ENCODE data around the gene HOXD9. TPM values are rescaled to one million over a fixed set of nuclear protein-coding genes. Genes with fewer than 3 reads are reported as not detected.

HOXD9 gene
- total RNA-seq, 1 experiment from 2014 or later = not detected

DNA sequence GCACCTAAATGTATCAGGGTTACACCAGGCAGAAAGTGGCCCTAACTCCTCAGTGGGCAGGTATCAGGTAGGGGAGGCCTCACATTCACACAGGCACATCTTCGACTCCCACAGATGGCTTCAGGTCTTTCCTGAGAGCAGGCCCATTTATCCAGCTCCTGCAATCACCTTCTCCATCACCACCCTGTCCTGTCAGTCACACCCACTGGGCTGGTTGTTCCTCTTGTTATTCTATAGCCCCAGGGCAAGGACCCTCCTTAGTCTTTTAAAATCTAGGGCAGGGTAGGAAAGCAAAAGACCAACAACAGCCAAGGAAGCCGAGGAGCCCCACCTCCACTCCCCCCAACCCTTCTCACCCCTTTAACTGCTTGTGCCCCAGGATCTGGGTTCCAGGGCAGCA, 19.8 kb downstream of the HOXD9 start:
- H3K36me3 Mint-ChIP-seq (ENCODE audit: insufficient read depth, unreplicated experiment) = no peaks in the 10 kb centered on the region
- H3K9me3 Mint-ChIP-seq (ENCODE audit: unreplicated experiment) = no peaks in the 10 kb centered on the region
- Histone ChIP-seq H3K27me3 (replicated peaks; ENCODE audit: control insufficient read depth, insufficient read depth, low read length) (0 out of 2 replicates have a peak, but pooled peaks cover 1% of the 10 kb centered on the region), H3K36me3 (ENCODE audit: control insufficient read depth, insufficient read depth, low read length) (no peaks in the 10 kb centered on the region), H3K9me3 (no peaks in the 10 kb centered on the region), H3K4me1 (no peaks in the 10 kb centered on the region), H3K4me3 (ENCODE audit: low read depth, low read length) (no peak overlapping the region)
- no peak overlapping the region for H3K4me3 Mint-ChIP-seq (ENCODE audit: unreplicated experiment)
- TF ChIP-seq, protein P1, sequence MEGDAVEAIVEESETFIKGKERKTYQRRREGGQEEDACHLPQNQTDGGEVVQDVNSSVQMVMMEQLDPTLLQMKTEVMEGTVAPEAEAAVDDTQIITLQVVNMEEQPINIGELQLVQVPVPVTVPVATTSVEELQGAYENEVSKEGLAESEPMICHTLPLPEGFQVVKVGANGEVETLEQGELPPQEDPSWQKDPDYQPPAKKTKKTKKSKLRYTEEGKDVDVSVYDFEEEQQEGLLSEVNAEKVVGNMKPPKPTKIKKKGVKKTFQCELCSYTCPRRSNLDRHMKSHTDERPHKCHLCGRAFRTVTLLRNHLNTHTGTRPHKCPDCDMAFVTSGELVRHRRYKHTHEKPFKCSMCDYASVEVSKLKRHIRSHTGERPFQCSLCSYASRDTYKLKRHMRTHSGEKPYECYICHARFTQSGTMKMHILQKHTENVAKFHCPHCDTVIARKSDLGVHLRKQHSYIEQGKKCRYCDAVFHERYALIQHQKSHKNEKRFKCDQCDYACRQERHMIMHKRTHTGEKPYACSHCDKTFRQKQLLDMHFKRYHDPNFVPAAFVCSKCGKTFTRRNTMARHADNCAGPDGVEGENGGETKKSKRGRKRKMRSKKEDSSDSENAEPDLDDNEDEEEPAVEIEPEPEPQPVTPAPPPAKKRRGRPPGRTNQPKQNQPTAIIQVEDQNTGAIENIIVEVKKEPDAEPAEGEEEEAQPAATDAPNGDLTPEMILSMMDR (IDR thresholded peaks at IDR 0.05; ENCODE audit: insufficient read depth in 1 of 2, low read depth in 1 of 2, low read length in 1 of 2, severe bottlenecking in 1 of 2, unreplicated experiment in 1 of 2) = no peak
- ChIA-PET CTCF (no interaction called here), POLR2A (no interaction called here)
- intact Hi-C loops (cut with micrococcal nuclease; ENCODE audit: unreplicated experiment) = no loop called here
- peaks cover 23% of the 10 kb centered on the region for H3K27me3 Mint-ChIP-seq (ENCODE audit: insufficient read depth, unreplicated experiment)
- no TSS peak for BruUV-seq (replicated peaks)
- H3K27ac Mint-ChIP-seq (ENCODE audit: unreplicated experiment) = no peak overlapping the region
- H3K4me1 Mint-ChIP-seq (ENCODE audit: low read depth, unreplicated experiment) = no peaks in the 10 kb centered on the region
- DNase-seq = no peak

DNA sequence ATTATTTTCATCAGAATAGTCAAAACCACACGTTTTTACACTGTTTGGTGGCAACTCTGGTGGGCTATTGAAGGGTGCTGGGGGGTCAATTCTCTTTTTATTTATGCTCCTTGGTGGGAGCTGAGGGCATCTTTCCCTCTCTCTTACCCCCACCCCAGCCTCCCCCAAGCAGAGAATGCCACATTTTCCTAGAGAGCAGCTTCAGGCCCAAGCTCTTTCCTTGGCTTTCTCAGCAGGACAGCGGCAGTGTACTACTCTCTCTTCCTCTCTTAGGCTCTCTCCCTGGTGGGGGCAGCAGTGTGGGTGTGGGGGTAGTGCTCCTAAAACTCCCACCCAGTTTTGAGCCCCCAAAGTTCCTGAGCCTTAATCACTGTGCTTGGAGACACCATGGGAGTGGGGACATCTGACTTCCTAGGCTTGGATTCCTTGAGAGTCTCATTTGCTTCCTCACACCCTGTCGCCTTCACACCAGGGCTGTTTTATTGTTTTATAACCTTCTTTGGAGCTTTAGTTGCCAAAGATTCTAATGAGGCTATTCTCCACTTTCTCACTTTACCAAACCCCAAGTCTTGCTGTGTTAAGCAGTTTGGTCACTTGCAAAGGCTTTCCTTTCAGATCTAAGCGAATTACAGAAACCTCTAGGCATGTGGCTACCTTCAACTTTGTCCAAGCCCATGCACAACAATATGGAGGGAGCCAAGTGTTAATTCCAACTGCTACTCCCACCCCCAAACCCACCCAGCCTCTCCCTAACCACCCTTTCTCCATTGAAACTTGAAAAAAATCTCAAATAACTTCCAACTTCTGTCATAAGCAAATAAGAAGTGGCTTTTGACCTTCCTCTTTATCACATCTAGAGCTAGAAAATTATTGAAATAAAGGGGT, 22.8 kb downstream of the HOXD9 start:
- Mint-ChIP-seq H3K9me3 (ENCODE audit: unreplicated experiment) (no peaks in the 10 kb centered on the region), H3K27me3 (ENCODE audit: insufficient read depth, unreplicated experiment) (peaks cover 11% of the 10 kb centered on the region), H3K4me1 (ENCODE audit: low read depth, unreplicated experiment) (no peaks in the 10 kb centered on the region), H3K27ac (ENCODE audit: unreplicated experiment) (no peak overlapping the region), H3K36me3 (ENCODE audit: insufficient read depth, unreplicated experiment) (no peaks in the 10 kb centered on the region), H3K4me3 (ENCODE audit: unreplicated experiment) (no peak overlapping the region)
- no peaks in the 10 kb centered on the region for H3K36me3 ChIP-seq (ENCODE audit: control insufficient read depth, insufficient read depth, low read length)
- CTCF ChIA-PET = interaction anchor here (0.6 to 1.0 kb wide), 2 partner anchors 8 to 310 kb away, joined by 5 read pairs; no protein-coding TSS in a partner anchor
- intact Hi-C loops (cut with micrococcal nuclease; ENCODE audit: unreplicated experiment) = no loop called here
- DNase-seq = no peak
- 0 out of 2 replicates have a peak, but pooled peaks cover 1% of the 10 kb centered on the region for H3K27me3 ChIP-seq (replicated peaks; ENCODE audit: control insufficient read depth, insufficient read depth, low read length)
- POLR2A ChIA-PET = no interaction called here
- TF ChIP-seq, protein P1 (IDR thresholded peaks at IDR 0.05; ENCODE audit: insufficient read depth in 1 of 2, low read depth in 1 of 2, low read length in 1 of 2, severe bottlenecking in 1 of 2, unreplicated experiment in 1 of 2) = no peak
- H3K4me3 ChIP-seq (ENCODE audit: low read depth, low read length) = no peak overlapping the region
- H3K9me3 ChIP-seq = no peaks in the 10 kb centered on the region
- H3K4me1 ChIP-seq = no peaks in the 10 kb centered on the region
- BruUV-seq (replicated peaks) = no TSS peak

DNA sequence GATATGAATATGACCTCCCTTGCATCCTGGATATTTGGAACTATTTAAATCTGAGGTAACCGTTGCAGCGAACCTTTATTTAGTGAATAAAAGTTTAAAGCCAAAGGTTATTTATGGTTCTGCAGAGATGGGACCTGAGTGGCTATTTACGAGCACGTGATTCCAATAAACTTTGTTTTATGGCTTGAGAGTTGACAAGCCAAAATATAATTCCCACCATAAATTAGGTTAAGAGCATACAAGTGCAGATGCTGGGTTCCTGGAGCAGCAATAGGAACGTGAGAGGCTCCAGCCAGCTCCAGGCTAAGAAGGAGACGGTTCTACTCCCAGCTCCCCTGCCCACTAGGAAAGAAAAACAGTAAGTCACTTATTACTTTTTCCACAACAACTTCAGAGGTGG, 23.6 kb downstream of the HOXD9 start:
- Histone ChIP-seq H3K4me3 (ENCODE audit: low read depth, low read length) (no peak overlapping the region), H3K36me3 (ENCODE audit: control insufficient read depth, insufficient read depth, low read length) (no peaks in the 10 kb centered on the region), H3K4me1 (no peaks in the 10 kb centered on the region), H3K9me3 (no peaks in the 10 kb centered on the region), H3K27me3 (replicated peaks; ENCODE audit: control insufficient read depth, insufficient read depth, low read length) (0 out of 2 replicates have a peak, but pooled peaks cover 1% of the 10 kb centered on the region)
- intact Hi-C loops (cut with micrococcal nuclease; ENCODE audit: unreplicated experiment) = no loop called here
- ChIA-PET POLR2A (no interaction called here), CTCF (interaction anchor here (0.6 kb wide), 1 partner anchor 9 kb away, joined by 5 read pairs; no protein-coding TSS in a partner anchor)
- H3K27me3 Mint-ChIP-seq (ENCODE audit: insufficient read depth, unreplicated experiment) = peaks cover 13% of the 10 kb centered on the region
- H3K4me1 Mint-ChIP-seq (ENCODE audit: low read depth, unreplicated experiment) = no peaks in the 10 kb centered on the region
- H3K27ac Mint-ChIP-seq (ENCODE audit: unreplicated experiment) = no peak overlapping the region
- TF ChIP-seq, protein P1 (IDR thresholded peaks at IDR 0.05; ENCODE audit: insufficient read depth in 1 of 2, low read depth in 1 of 2, low read length in 1 of 2, severe bottlenecking in 1 of 2, unreplicated experiment in 1 of 2) = no peak
- no TSS peak for BruUV-seq (replicated peaks)
- H3K4me3 Mint-ChIP-seq (ENCODE audit: unreplicated experiment) = no peak overlapping the region
- no peaks in the 10 kb centered on the region for H3K9me3 Mint-ChIP-seq (ENCODE audit: unreplicated experiment)
- DNase-seq = no peak
- H3K36me3 Mint-ChIP-seq (ENCODE audit: insufficient read depth, unreplicated experiment) = no peaks in the 10 kb centered on the region

Measured in Caco-2 (cell line).